Measurements from ENCODE around the gene PCED1B. TPM values are rescaled to one million over a fixed set of nuclear protein-coding genes. Genes with fewer than 3 reads are reported as not detected.
"Not testable (repeated sequence)": the region's sequence is repeated elsewhere in the genome, so short reads cannot be mapped to it uniquely, and the experiment has no call there.

Gene PCED1B
- total RNA-seq, 1 experiment from 2014 or later = 0.24 TPM

GRCh38 chr12:47206450-47207339, 127.3 kb downstream of the PCED1B start:
- no peak for DNase-seq (ENCODE audit: low read depth)

- DNase-seq (ENCODE audit: low read depth) = no peak
Measured at GRCh38 chr12:47207340-47207717, 127.9 kb downstream of the PCED1B start.

- no peak for DNase-seq (ENCODE audit: low read depth)
Measured at GRCh38 chr12:47207829-47208248, 128.4 kb downstream of the PCED1B start.

- no peak for DNase-seq (ENCODE audit: low read depth)
Measured at GRCh38 chr12:47209014-47209413, 129.6 kb downstream of the PCED1B start.

- no peak for DNase-seq (ENCODE audit: low read depth)
Measured at GRCh38 chr12:47210776-47211175, 131.4 kb downstream of the PCED1B start.

- no peak for DNase-seq (ENCODE audit: low read depth)
Measured at GRCh38 chr12:47212701-47213039, 133.2 kb downstream of the PCED1B start.

GRCh38 chr12:47213396-47213795, 134.0 kb downstream of the PCED1B start:
- DNase-seq (ENCODE audit: low read depth) = no peak

- DNase-seq (ENCODE audit: low read depth) = no peak
Measured at GRCh38 chr12:47214001-47214619, 134.7 kb downstream of the PCED1B start.

- no peak for DNase-seq (ENCODE audit: low read depth)
Measured at GRCh38 chr12:47214771-47215170, 135.3 kb downstream of the PCED1B start.

- DNase-seq (ENCODE audit: low read depth) = no peak
Measured at GRCh38 chr12:47216150-47216677, 136.8 kb downstream of the PCED1B start.

GRCh38 chr12:47217595-47217869, 138.1 kb downstream of the PCED1B start:
- DNase-seq (ENCODE audit: low read depth) = not testable (repeated sequence)

GRCh38 chr12:47218191-47218654, 138.8 kb downstream of the PCED1B start:
- no peak for DNase-seq (ENCODE audit: low read depth)

- DNase-seq (ENCODE audit: low read depth) = peak; percentile 36
Measured at GRCh38 chr12:47219243-47219642, 139.8 kb downstream of the PCED1B start.

GRCh38 chr12:47221256-47222023, 142.0 kb downstream of the PCED1B start:
- DNase-seq (ENCODE audit: low read depth) = no peak

- no peak for DNase-seq (ENCODE audit: low read depth)
Measured at GRCh38 chr12:47222520-47223030, 143.2 kb downstream of the PCED1B start.

GRCh38 chr12:47223031-47223847, 143.8 kb downstream of the PCED1B start:
- DNase-seq (ENCODE audit: low read depth) = no peak

GRCh38 chr12:47223848-47224213, 144.4 kb downstream of the PCED1B start:
- no peak for DNase-seq (ENCODE audit: low read depth)

- no peak for DNase-seq (ENCODE audit: low read depth)
Measured at GRCh38 chr12:47224563-47225133, 145.2 kb downstream of the PCED1B start.

- no peak for DNase-seq (ENCODE audit: low read depth)
Measured at GRCh38 chr12:47225356-47225755, 145.9 kb downstream of the PCED1B start.

- DNase-seq (ENCODE audit: low read depth) = no peak
Measured at GRCh38 chr12:47226199-47226598, 146.8 kb downstream of the PCED1B start.

GRCh38 chr12:47228802-47229201, 149.4 kb downstream of the PCED1B start:
- DNase-seq (ENCODE audit: low read depth) = no peak

All from HT1080 (cell line).